ENCODE measurements around the gene ZNF619.
"Not testable (repeated sequence)": the region's sequence is repeated elsewhere in the genome, so short reads cannot be mapped to it uniquely, and the experiment has no call there.

ZNF619 gene

DNA sequence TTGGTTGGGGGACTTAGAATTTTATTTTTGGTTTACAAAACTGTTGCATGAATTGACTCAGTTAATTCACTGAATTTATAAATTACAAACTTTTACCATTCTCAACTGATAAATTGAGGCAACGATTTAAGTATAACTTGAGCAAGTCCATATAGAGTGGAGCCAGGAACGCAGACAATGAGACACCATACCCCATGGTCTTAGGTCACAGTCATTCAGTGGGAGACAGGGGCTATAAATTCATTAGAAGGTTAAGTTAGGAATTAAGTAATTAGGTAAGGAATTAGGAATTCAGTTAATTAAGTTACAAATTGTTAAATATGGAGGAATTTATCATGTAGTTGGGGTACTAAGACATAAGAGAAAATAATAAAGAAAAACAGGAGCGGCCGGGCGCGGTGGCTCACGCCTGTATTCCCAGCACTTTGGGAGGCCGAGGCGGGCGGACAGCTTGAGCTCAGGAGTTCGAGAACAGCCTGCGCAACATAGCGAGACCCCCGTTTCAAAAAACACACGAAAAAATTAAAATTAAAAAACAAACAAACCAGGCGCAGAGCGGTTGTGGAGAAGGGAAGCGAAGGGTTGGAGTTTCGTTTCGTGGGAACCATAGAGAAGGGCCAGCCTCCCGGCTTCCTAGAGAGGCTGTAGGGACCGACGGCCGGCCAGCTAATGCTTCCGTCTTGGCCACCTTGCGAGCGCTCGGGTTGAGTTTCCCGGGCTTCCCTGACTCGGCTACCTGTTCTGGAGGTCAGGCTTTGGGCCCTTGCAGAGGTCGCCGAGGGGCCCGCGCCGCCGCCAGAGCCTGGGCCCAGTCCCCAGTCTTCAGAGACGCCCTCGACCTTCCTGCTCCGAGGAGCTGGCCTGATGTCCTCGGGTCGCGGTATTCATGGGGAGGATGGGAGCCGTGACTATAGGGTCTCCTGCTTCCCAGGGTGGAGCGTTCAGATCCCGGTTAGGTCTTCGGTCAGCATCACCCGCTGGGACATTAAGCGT, at the start of gene ZNF619:
TSS of gene ZNF619 (plus strand) at position 645 of the 993 bp plus-strand sequence. CDS start 858 bp downstream, outside the sequence.
- in situ Hi-C loops (cut with MboI; ENCODE audit: low sequenced_read_pairs), result no loop called here

- in situ Hi-C loops (cut with MboI; ENCODE audit: low sequenced_read_pairs), result no loop called here
Measured at GRCh38 chr3:40432793-40433192, 44.1 kb upstream of the ZNF619 start.

DNA sequence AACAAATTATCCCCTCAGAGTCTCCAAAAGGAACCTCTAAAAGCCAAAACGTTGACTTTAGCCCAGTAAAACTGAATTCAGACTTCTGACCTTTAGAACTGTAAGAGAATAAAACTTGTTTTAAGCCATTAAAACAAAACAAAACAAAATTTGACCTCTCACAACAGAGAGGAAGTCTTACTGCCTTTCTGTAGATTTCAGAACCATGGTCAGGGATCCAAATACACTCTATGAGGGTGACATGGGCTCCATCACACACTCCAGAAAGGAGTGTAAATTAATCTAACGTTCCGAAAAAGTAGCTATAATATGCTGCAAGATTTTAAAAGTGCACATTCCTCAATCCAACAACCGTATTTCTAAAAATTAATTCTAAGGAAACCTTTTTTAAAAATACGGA, 39.0 kb upstream of the ZNF619 start:
- in situ Hi-C loops (cut with MboI; ENCODE audit: low sequenced_read_pairs), result no loop called here

- in situ Hi-C loops (cut with MboI; ENCODE audit: low sequenced_read_pairs), result no loop called here
Measured at GRCh38 chr3:40445062-40445461, 31.9 kb upstream of the ZNF619 start.

DNA sequence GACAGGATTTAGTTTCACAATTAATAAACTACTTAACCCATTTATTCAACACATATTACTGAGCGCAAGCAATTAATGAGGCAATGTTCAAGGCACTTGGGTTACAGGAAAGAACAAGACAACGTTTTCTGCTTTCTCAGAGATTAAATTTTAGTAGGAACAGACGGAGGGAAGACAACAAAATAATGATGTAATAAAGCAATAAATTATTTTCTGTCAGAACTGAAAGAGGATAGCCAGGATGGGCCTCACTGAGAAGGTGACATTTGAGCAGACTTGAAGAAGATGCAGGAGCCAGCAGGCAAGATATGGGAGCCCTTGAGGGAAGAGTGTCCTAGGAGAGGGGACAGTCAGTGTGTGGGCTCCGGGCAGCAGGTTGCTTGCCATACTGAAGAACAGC, 31.0 kb upstream of the ZNF619 start:
- in situ Hi-C loops (cut with MboI; ENCODE audit: low sequenced_read_pairs), result no loop called here

DNA sequence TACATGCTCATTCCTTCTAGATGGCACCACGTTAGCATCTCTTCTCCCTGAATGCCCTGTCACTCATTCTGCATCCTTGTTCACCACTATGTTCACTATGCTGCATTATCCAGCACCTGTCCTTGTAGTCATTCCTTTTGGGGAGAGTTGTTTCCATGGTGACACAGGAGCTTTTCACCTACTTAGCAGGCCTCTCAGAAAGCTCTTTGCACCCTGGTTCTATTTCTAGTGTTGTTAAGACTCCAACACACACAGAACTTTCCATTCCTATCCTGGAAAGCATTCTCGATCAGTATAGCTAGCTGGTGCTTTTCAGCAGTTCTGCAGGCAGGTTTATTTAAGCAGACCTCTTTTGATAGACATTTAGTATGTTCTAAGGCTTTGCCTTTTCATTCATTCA, 26.5 kb upstream of the ZNF619 start:
- in situ Hi-C loops (cut with MboI; ENCODE audit: low sequenced_read_pairs), result no loop called here

GRCh38 chr3:40451551-40451950, 25.4 kb upstream of the ZNF619 start:
- in situ Hi-C loops (cut with MboI; ENCODE audit: low sequenced_read_pairs), result no loop called here

- in situ Hi-C loops (cut with MboI; ENCODE audit: low sequenced_read_pairs), result no loop called here
Measured at GRCh38 chr3:40452057-40452456, 24.9 kb upstream of the ZNF619 start.

DNA sequence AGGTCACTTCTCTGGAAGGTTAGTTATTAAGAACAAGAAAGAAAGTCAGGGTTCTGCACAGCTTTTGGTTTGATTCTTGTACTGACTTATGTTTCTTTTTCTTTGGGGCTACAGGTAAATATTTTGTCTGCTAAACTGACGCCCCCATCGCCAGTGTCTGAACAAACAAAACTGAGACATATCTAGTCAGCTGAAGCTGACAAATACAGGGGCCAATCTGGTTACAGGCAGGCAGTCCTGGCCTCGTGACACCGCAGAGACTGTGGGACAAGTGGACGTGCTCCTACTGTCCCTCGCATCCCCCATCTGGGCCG, 24.4 kb upstream of the ZNF619 start:
- in situ Hi-C loops (cut with MboI; ENCODE audit: low sequenced_read_pairs), result no loop called here

GRCh38 chr3:40452876-40453730, 23.8 kb upstream of the ZNF619 start:
- in situ Hi-C loops (cut with MboI; ENCODE audit: low sequenced_read_pairs), result no loop called here

DNA sequence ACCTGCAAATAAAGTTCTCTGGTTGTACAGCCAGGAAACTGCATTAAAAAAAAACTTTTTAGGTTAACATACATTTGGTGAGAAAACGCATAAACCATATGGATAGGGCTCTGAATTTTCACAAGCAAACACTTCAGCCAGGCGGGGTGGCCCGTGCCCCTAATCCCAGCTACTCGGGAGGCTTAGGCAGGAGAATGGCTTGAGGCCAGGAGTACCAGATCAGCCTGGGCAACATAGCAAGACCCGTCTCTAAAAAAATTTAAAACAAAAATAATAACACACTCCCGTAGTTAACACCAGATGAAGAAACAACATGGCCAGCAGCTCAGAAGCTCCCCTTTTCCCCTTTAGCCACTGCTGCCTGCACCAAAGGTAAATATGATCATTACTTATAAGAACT, 23.0 kb upstream of the ZNF619 start:
- in situ Hi-C loops (cut with MboI; ENCODE audit: low sequenced_read_pairs), result no loop called here

GRCh38 chr3:40455328-40455727, 21.6 kb upstream of the ZNF619 start:
- in situ Hi-C loops (cut with MboI; ENCODE audit: low sequenced_read_pairs), result no loop called here

GRCh38 chr3:40456279-40456939, 20.5 kb upstream of the ZNF619 start:
- in situ Hi-C loops (cut with MboI; ENCODE audit: low sequenced_read_pairs), result no loop called here

- in situ Hi-C loops (cut with MboI; ENCODE audit: low sequenced_read_pairs), result no loop called here
Measured at GRCh38 chr3:40456940-40457823, 19.7 kb upstream of the ZNF619 start, which contains the start of gene RPL14. RPL14 (plus strand) TSS chr3:40457339; CDS start chr3:40457472, 133 bp downstream.

DNA sequence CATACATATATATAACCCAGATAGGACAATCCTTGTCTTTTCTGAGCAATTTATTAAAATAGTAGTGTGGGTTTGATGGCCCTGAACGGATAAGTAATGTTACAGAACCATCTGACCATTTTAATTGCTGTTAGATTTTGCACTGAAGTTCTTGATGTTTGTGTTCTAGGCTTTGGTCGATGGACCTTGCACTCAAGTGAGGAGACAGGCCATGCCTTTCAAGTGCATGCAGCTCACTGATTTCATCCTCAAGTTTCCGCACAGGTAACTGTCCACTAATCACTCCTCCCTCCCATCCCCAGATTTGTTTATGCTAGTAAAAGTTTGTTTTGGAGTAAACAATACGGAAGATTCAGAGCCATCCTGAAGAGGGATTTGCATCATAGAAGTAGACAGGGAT, 18.4 kb upstream of the ZNF619 start:
- in situ Hi-C loops (cut with MboI; ENCODE audit: low sequenced_read_pairs), result no loop called here

DNA sequence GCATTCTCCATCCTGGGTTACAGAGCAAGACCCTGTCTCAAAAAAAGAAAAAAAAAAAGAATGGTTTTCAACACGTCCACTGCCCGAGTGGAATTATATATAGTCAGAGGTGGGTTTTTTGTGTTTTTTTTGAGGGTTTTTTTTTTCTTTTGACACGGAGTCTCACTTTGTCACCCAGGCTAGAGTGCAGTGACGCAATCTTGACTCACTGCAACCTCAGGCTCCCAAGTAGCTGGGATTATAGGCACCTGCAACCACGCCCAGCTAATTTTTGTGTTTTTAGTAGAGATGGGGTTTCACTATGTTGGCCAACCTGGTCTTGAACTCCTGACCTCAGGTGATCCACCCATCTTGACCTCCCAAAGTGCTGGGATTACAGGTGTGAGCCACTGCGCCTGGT, 16.4 kb upstream of the ZNF619 start:
- in situ Hi-C loops (cut with MboI; ENCODE audit: low sequenced_read_pairs), result not testable (repeated sequence)

GRCh38 chr3:40461161-40461560, 15.8 kb upstream of the ZNF619 start:
- in situ Hi-C loops (cut with MboI; ENCODE audit: low sequenced_read_pairs), result no loop called here

GRCh38 chr3:40462838-40463237, 14.1 kb upstream of the ZNF619 start:
- in situ Hi-C loops (cut with MboI; ENCODE audit: low sequenced_read_pairs), result not testable (repeated sequence)

GRCh38 chr3:40463579-40463978, 13.3 kb upstream of the ZNF619 start:
- in situ Hi-C loops (cut with MboI; ENCODE audit: low sequenced_read_pairs), result no loop called here
